NCI-H2029 treated with DMSO at 0.1 percent for 48 hours (cell line): Measurements from ENCODE around the gene RAX2.
"Not testable (repeated sequence)": the region's sequence is repeated elsewhere in the genome, so short reads cannot be mapped to it uniquely, and the experiment has no call there.

ENCODE experiments used
- DNase-seq: peaks from one replicate; lab custom pipeline; 2025; lab: John Stamatoyannopoulos, UW

The RAX2 gene

GRCh38 chr19:3760871-3761361 lies 11.1 kb downstream of the RAX2 start:
- DNase-seq: no peak

DNA sequence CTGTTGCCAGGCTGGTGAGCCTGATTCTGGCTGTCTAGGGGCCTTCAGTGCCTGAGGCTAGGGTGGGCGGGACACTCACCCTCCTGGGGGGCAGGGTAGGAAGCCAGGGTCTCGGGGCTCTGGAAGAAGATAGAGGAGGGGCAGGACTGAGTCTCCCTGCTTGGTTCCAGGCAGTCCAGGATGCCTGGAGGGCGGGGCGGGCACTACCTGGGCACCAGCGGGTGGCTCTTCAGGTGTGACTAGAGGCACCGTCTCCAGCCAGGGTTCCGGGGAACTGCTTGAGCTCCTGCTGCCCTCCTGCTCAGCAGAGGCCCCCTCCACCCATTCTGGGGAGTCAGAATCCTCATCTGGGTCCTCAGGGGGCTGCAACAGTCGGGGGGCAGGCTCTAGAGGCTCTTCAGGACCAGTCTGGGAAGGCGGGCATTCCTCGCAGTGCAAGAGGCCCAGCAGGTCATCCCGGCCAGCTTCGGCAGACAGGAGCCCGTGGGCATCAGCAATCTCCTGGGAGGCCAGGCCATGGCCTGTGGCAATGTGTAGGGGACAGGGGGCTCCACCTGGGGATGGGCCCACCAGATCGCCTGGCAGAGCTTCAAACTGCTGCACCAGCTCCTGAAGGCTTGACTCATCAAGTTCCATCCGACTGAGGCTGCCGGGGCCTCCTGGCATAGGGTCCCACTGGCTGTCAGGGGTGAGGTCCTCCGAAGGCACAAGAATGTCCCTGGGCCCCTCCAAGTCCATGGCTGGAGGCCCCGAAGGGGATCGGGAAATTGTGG lies 12.4 kb downstream of the RAX2 start:
- DNase-seq: no peak

DNA sequence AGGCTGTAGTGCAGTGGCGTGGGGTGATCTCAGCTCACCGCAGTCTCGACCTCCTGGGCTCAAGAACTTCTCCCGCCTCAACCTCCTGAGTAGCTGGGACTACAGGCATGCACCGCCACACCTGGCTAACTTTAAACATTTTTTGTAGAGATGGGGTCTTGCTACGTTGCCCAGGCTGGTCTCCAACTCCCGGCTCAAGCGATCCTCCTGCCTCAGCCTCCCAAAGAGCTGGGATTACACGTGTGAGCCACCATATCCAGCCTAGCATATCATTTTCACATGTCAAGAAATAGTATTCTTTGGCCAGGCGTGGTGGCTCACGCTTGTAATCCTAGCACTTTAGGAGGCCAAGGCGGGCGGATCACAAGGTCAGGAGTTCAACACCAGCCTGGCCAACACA lies 13.7 kb downstream of the RAX2 start:
- not testable (repeated sequence) for DNase-seq

- DNase-seq: not testable (repeated sequence)
These were observed 14.3 kb downstream of the RAX2 start for GRCh38 chr19:3757705-3758104.

DNA sequence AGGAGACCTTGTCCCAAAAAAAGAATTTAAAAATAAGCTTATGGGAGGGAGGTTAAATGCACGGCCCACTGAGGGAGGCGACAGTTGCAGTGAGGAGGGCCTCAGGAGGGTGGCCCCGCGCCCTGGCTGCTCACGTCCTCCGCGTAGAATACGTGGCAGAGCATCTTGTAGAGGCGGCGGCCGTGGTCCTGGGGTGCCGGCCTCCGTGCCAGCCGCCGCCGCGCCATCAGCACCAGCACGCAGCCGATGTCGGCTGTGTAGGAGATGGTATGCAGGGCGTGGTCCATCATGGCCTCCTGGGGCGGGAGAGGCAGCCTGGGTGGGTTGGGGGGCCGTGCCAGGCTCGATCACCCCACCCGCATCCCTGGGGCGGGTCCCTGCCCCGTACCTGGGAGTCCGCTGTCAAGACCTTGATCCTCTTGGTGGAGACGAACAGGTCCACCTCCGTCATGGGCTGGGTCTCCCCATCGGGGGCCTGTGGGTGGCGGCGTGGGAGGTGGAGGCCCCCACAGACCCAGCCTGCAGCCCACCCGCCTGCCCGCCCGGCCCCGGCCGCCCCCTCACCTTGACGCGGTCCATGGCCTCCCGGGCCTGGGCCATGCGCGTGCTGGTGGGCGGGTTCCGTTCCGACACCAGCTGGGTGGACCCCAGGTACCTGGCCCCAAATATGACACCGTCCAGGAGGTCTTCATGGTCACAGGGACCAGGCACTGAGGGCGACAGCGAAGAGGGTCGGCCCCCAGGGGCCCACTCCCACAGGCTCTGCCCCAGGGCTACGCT lies 18.2 kb downstream of the RAX2 start:
- DNase-seq: no peak

DNA sequence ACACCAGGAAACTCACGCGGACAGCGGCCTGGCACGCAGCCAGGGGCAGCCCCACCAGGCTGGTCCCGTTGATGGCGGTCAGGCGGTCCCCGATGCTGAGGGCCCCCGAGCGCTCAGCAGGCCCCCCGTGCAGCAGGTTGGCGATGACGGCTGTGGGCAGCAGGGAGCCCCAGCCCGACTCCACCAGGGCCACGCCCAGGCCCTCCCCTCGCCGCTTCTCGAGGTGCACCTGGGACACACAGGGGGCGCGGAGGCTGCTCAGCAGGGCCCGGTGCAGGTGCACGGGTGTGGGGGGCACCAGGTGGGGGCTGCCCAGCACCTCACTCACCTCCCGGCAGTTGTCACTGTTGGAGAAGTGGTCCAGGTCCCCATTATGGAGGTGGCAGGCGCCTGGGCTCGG lies 19.5 kb downstream of the RAX2 start:
- DNase-seq: no peak

- no peak for DNase-seq
These were observed 20.8 kb downstream of the RAX2 start for GRCh38 chr19:3751236-3751635.

GRCh38 chr19:3750211-3750610 lies 21.8 kb downstream of the RAX2 start:
- DNase-seq: no peak

DNA sequence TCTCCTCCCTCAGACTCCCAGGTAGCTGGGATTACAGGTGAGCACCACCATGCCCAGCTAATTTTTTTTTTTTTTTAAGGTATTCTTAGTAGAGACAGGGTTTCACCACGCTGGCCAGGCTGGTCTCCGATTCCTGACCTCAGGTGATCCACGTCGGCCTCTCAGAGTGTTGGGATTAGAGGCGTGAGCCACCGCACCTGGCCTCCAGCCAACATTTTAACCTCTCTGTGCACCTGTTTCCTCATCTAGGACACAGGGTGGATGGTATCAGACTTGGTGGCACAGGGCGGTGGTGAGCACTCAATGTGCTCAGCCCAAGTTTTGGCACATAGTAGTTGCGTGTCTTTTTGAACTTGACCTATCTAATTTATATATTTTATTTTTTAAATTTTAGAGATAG lies 23.1 kb downstream of the RAX2 start:
- no peak for DNase-seq

DNA sequence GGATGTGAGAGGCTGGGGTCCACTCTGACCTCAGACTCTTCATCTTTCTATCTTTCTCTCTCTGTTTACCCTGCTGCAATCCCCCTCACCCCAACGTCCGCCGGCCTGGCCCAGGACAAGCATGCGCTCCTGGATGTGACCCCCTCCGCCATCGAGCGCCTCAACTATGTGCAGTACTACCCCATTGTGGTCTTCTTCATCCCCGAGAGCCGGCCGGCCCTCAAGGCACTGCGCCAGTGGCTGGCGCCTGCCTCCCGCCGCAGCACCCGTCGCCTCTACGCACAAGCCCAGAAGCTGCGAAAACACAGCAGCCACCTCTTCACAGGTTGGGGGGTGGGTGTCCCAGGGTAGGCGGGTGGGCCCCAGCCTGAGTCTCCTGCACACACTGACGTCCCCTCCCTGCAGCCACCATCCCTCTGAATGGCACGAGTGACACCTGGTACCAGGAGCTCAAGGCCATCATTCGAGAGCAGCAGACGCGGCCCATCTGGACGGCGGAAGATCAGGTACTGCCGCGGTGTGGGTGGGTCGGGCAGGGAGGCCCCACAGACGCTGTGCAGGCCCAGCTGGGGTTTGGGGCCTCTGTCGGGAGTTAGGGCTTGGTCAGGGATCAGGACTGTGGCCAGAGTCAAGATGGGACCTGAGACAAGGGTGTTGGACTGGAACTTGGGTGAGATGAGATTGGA lies 25.5 kb downstream of the RAX2 start:
- DNase-seq: no peak

GRCh38 chr19:3745363-3746045 lies 26.5 kb downstream of the RAX2 start:
- DNase-seq: no peak

DNA sequence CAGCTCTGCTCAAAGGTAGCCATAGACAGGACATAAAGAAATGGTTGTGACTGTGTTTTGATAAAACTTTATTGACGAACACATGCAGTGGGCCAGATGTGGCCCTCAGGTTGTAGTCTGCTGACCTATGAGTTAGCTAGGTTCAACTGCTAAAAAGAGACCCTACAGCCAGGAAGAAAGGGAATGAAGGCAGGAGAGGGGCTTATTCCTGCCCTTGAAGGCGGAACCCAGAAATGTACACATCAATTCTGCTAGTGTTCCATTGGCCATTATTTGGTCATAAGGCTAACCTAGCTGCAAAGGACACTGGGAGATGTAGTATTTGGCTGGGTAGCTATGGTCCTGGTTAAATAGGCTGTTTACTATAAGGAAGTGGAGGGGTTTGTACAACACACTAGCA lies 28.5 kb downstream of the RAX2 start:
- DNase-seq: no peak

DNA sequence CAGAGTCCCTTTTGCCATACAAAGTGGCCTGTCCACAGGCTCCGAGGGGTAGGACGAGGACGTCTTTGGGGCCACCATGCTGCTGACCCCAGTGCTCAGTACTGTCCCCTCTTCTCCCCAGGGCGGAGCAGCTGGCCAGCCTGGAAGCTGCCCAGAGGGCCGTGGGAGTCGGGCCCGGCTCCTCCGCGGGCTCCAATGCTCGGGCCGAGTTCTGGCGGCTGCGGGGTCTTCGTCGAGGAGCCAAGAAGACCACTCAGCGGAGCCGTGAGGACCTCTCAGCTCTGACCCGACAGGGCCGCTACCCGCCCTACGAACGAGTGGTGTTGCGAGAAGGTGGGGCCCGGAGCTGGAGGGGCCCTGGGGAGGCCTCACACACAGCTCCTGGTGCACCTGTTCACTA lies 31.6 kb downstream of the RAX2 start:
- DNase-seq: no peak

DNA sequence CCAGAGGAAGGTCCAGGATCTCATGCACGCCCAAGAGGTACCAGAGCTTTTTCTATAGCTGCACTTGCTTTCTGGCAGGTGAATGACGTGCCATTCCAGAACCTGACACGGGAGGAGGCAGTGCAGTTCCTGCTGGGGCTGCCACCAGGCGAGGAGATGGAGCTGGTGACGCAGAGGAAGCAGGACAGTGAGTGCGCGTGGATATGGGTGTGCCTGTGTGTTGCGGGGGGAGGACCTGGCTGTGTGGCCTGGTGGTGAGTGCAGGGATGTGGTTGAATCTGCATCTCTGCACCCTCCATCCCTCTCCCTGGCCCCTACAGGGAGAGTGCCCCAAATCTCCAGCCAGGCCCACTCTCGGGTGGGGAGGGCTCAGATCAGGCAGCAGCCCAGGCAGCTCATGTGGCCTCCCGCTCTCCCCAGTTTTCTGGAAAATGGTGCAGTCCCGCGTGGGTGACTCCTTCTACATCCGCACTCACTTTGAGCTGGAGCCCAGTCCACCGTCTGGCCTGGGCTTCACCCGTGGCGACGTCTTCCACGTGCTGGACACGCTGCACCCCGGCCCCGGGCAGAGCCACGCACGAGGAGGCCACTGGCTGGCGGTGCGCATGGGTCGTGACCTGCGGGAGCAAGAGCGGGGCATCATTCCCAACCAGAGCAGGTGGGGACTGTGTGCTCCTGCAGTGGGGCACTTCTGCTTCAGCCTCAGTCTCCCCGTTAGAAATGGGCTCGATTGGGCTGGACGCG lies 33.4 kb downstream of the RAX2 start:
- no peak for DNase-seq

GRCh38 chr19:3737487-3738205 lies 34.4 kb downstream of the RAX2 start:
- DNase-seq: no peak

DNA sequence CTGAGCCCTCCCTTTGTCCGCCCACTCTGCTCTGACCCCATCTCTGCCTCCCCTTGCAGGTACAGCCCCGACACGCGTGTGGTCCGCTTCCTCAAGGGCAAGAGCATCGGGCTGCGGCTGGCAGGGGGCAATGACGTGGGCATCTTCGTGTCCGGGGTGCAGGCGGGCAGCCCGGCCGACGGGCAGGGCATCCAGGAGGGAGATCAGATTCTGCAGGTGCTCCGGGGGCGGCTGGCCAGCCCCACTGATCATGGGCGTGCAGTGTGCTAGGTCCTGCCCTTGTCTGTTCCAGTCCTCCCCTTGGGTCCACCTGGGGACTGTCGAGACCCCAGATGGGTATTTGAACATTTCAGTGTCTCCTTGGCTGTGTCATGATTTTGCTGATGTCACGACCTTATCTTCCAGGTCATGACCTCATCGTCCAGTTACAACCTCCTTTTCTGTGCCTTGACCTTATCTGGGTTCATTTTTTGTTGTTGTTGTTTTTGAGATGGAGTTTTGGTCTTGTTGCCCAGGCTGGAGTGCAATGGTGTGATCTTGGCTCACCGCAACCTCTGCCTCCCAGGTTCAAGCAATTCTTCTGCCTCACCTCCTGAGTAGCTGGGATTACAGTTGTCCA lies 35.8 kb downstream of the RAX2 start:
- no peak for DNase-seq

GRCh38 chr19:3734310-3734600 lies 37.8 kb downstream of the RAX2 start:
- DNase-seq: no peak

DNA sequence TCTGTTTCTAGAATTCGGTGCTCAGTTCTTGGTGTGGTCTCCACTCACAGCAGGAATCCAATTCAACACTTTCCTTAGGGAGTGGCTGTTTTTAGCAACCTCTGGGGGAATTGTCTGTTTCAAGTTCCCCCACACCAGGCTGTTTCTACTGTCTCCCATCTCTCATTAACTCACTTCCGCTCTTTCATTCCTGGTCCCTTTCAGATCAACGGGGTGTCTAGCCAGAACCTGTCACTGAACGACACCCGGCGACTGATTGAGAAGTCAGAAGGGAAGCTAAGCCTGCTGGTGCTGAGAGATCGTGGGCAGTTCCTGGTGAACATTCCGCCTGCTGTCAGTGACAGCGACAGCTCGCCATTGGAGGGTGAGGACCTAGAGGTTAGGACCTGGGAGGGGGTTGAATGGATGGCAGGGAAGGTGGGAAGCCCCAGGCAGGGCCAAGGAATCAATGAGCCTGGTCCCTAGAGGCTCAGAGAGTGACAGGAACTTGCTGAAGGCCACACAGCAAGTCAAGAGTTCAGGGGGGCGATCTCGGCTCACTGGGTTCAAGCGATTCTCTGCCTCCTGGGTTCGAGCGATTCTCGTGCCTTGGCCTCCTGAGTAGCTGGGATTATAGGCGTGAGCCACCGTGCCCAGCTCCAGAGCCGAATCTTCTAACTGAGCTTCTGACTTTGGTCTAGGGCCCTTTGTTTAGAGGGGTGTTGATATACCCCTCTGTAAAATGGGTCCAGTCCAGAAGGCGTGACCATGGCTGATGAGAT lies 38.3 kb downstream of the RAX2 start:
- no peak for DNase-seq

GRCh38 chr19:3732108-3732507 lies 39.9 kb downstream of the RAX2 start:
- no peak for DNase-seq

- no peak for DNase-seq
These were observed 41.5 kb downstream of the RAX2 start for GRCh38 chr19:3730457-3730958.
